Measurements from ENCODE around the gene CYP27B1.

CYP27B1 gene

GRCh38 chr12:57755454-57756372 lies 11.2 kb downstream of the CYP27B1 start:
- peaks cover 43% of the 10 kb centered on the region for H3K4me1 ChIP-seq (ENCODE audit: insufficient read depth, low read length, severe bottlenecking)
- H2AFZ ChIP-seq (ENCODE audit: low read length), result no peak overlapping the region
- H3K9ac ChIP-seq (ENCODE audit: low read length), result peak overlapping the region; percentile 77
- H3K4me2 ChIP-seq (ENCODE audit: low read length), result peak overlapping the region; percentile 91
- TF ChIP-seq CTCF (IDR thresholded peaks at IDR 0.05; ENCODE audit: low read length) (no peak), EZH2 (IDR thresholded peaks at IDR 0.05; ENCODE audit: borderline replicate concordance, low read length) (no peak)
- no peaks in the 10 kb centered on the region for H3F3A ChIP-seq (ENCODE audit: insufficient read depth, low read length)
- no peaks in the 10 kb centered on the region for H3K9me2 ChIP-seq (ENCODE audit: low read depth, low read length)
- H3K27me3 ChIP-seq (ENCODE audit: insufficient read depth, low read length), result no peaks in the 10 kb centered on the region
- peak overlapping the region; percentile 65 for H3K27ac ChIP-seq (ENCODE audit: low read depth, low read length, poor library complexity, severe bottlenecking)
- peak overlapping the region; percentile 73 for H3K4me3 ChIP-seq (ENCODE audit: low read depth, low read length, poor library complexity, severe bottlenecking)
- no peaks in the 10 kb centered on the region for H3K9me3 ChIP-seq (ENCODE audit: low read length)
- peaks cover 34% of the 10 kb centered on the region for H3K36me3 ChIP-seq (ENCODE audit: insufficient read depth, low read length)
- no peaks in the 10 kb centered on the region for H4K20me1 ChIP-seq (ENCODE audit: insufficient read depth, low read length)
- H3K79me2 ChIP-seq (ENCODE audit: insufficient read depth, low read length), result peaks cover 14% of the 10 kb centered on the region

- Histone ChIP-seq H3K9ac (ENCODE audit: low read length) (peak overlapping the region; percentile 77), H3K4me1 (ENCODE audit: insufficient read depth, low read length, severe bottlenecking) (peaks cover 48% of the 10 kb centered on the region), H3K9me3 (ENCODE audit: low read length) (no peaks in the 10 kb centered on the region), H3K4me2 (ENCODE audit: low read length) (peak overlapping the region; percentile 91; the same call in 1 of the 2 replicates), H2AFZ (ENCODE audit: low read length) (no peak overlapping the region), H4K20me1 (ENCODE audit: insufficient read depth, low read length) (no peaks in the 10 kb centered on the region), H3K9me2 (ENCODE audit: low read depth, low read length) (no peaks in the 10 kb centered on the region), H3K79me2 (ENCODE audit: insufficient read depth, low read length) (peaks cover 20% of the 10 kb centered on the region), H3K27ac (ENCODE audit: low read depth, low read length, poor library complexity, severe bottlenecking) (no peak overlapping the region), H3F3A (ENCODE audit: insufficient read depth, low read length) (no peaks in the 10 kb centered on the region), H3K27me3 (ENCODE audit: insufficient read depth, low read length) (no peaks in the 10 kb centered on the region), H3K36me3 (ENCODE audit: insufficient read depth, low read length) (peaks cover 40% of the 10 kb centered on the region), H3K4me3 (ENCODE audit: low read depth, low read length, poor library complexity, severe bottlenecking) (peak overlapping the region; percentile 73)
- TF ChIP-seq CTCF (IDR thresholded peaks at IDR 0.05; ENCODE audit: low read length) (no peak), EZH2 (IDR thresholded peaks at IDR 0.05; ENCODE audit: borderline replicate concordance, low read length) (no peak)
Observed at GRCh38 chr12:57755194-57755453, 11.8 kb downstream of the CYP27B1 start.

- peak within 1 kb of the TSS; percentile 77 for H3K9ac ChIP-seq (ENCODE audit: low read length)
- no peaks in the 10 kb centered on the region for H3K27me3 ChIP-seq (ENCODE audit: insufficient read depth, low read length)
- TF ChIP-seq EZH2 (IDR thresholded peaks at IDR 0.05; ENCODE audit: borderline replicate concordance, low read length), result no peak
- TF ChIP-seq CTCF (IDR thresholded peaks at IDR 0.05; ENCODE audit: low read length), result no peak
- no peaks in the 10 kb centered on the region for H3F3A ChIP-seq (ENCODE audit: insufficient read depth, low read length)
- H3K4me1 ChIP-seq (ENCODE audit: insufficient read depth, low read length, severe bottlenecking), result peaks cover 48% of the 10 kb centered on the region
- H3K9me2 ChIP-seq (ENCODE audit: low read depth, low read length), result no peaks in the 10 kb centered on the region
- H2AFZ ChIP-seq (ENCODE audit: low read length), result no peak within 1 kb of the TSS
- H3K4me3 ChIP-seq (ENCODE audit: low read depth, low read length, poor library complexity, severe bottlenecking), result peak within 1 kb of the TSS; percentile 73
- peak within 1 kb of the TSS; percentile 65 for H3K27ac ChIP-seq (ENCODE audit: low read depth, low read length, poor library complexity, severe bottlenecking)
- peaks cover 39% of the 10 kb centered on the region for H3K36me3 ChIP-seq (ENCODE audit: insufficient read depth, low read length)
- peaks cover 21% of the 10 kb centered on the region for H3K79me2 ChIP-seq (ENCODE audit: insufficient read depth, low read length)
- no peaks in the 10 kb centered on the region for H4K20me1 ChIP-seq (ENCODE audit: insufficient read depth, low read length)
- no peaks in the 10 kb centered on the region for H3K9me3 ChIP-seq (ENCODE audit: low read length)
- H3K4me2 ChIP-seq (ENCODE audit: low read length), result peak within 1 kb of the TSS; percentile 91
Observed at GRCh38 chr12:57754411-57755193, 12.3 kb downstream of the CYP27B1 start, which contains the start of gene MARCHF9. MARCHF9 (plus strand) TSS chr12:57755103; CDS start chr12:57755529, 426 bp downstream.

Measured in OCI-LY1 (cell line).